GM18873 (cell line): ENCODE data around the gene FNDC3B.

ENCODE experiments used
- ATAC-seq: cut with Tn5 transposase; IDR thresholded peaks from one replicate; pipeline ENCODE4 v1.9.1; 2021; ENCODE audit warnings: mild to moderate bottlenecking, moderate library complexity, moderate number of reproducible peaks; ENCODE audit not compliant: unreplicated experiment, low FRiP score

FNDC3B gene

GRCh38 chr3:172146349-172146748, 107.0 kb downstream of the FNDC3B start:
- ATAC-seq = no peak

- no peak for ATAC-seq
Measured at GRCh38 chr3:172147113-172147818, 107.9 kb downstream of the FNDC3B start.

GRCh38 chr3:172148241-172148640, 108.9 kb downstream of the FNDC3B start:
- no peak for ATAC-seq

- ATAC-seq = no peak
Measured at GRCh38 chr3:172148702-172149565, 109.6 kb downstream of the FNDC3B start.

- no peak for ATAC-seq
Measured at GRCh38 chr3:172150268-172150667, 110.9 kb downstream of the FNDC3B start.

- ATAC-seq = no peak
Measured at GRCh38 chr3:172150913-172151650, 111.7 kb downstream of the FNDC3B start.

- ATAC-seq = no peak
Measured at GRCh38 chr3:172151651-172152649, 112.6 kb downstream of the FNDC3B start.

GRCh38 chr3:172152874-172153273, 113.5 kb downstream of the FNDC3B start:
- no peak for ATAC-seq

- ATAC-seq = no peak
Measured at GRCh38 chr3:172153335-172153861, 114.0 kb downstream of the FNDC3B start.

GRCh38 chr3:172154768-172155664, 115.6 kb downstream of the FNDC3B start:
- ATAC-seq = no peak

GRCh38 chr3:172155897-172156585, 116.7 kb downstream of the FNDC3B start:
- no peak for ATAC-seq

GRCh38 chr3:172156586-172156955, 117.2 kb downstream of the FNDC3B start:
- no peak for ATAC-seq

- ATAC-seq = no peak
Measured at GRCh38 chr3:172157564-172158258, 118.3 kb downstream of the FNDC3B start.

- ATAC-seq = no peak
Measured at GRCh38 chr3:172158741-172159140, 119.4 kb downstream of the FNDC3B start.

- no peak for ATAC-seq
Measured at GRCh38 chr3:172159376-172159775, 120.0 kb downstream of the FNDC3B start.

- no peak for ATAC-seq
Measured at GRCh38 chr3:172159962-172160538, 120.7 kb downstream of the FNDC3B start.

GRCh38 chr3:172161133-172161789, 121.9 kb downstream of the FNDC3B start:
- no peak for ATAC-seq
